Anterior cingulate cortex (tissue), 58 donors: Measurements from ENCODE around the gene ING3.
A peak's percentile ranks its signal among the peaks of the same experiment; 100 is the strongest.

Source experiments
- DNase-seq, 58 donors: peaks; one replicate each; lab custom pipeline; 2025; lab: John Stamatoyannopoulos, UW

Gene ING3

DNA sequence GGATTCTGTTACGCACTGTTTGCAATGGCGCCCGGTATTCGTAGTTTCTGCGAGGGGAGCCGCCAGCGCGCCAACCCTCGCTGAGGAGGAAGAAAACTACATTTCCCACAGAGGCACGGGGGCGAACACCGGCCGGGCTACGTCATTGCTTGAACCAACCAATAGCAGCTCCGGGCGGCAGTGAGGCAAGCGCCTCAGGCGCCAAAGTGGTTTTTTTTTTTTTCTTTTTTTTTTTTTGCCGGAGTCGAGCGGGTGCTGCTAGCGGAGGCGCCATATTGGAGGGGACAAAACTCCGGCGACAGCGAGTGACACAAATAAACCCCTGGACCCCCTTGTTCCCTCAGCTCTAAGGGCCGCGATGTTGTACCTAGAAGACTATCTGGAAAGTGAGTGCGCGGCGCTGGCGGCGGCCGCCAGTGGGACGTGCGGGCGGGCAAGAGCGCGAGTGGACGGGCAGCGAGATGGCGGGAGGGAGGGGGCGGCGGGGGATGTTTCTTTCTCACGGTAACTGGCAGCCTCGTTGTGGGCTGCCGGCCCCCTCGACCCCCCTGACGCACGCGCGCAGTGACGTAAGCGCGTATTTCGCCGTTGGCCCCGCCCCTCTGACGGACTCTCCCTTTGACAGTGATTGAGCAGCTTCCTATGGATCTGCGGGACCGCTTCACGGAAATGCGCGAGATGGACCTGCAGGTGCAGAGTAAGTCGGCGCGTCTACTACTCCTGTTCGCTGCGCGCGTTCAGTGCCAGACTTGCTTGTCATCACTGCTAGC, at the start of gene ING3:
TSS of gene ING3 (plus strand) at position 239 of the 770 bp plus-strand sequence. CDS start at position 359, 120 bp downstream.
- DNase-seq: peak; percentile 89 to 99 (median 97)

DNA sequence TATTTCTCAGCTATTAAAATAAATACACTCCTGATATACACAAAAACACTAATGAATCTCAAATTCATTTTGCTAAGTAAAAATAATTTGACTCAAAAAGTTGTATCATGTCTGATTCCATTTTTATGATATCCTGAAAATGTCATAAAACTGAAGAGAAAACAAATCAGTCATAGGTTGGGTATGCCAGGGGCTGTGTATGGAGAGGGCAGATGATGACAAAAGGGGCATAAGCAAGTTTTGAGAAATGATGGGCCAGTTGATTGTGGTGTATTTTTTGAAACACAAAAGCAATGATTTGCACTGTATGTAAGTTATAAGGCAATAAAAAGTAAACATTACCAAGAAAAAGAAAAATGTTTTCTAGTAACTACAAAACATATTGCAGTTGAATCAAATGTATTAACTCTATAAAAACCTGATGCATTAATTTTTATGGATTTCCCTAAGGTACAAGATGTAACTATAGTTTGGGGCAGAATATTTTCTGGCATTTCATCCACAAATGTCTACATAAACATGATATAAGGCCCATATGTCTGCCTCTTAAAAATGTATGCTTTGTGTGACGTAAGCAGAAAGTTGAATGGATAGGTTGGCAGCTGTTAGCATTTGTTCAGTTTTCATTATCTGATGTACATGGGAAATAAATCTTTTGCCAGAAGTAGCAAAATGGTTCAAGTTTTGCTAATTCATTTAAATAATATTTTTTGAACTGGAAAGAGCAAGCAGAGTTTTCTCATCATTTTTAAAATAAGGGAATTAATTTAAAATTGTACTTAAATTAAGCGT, 35.1 kb upstream of the ING3 start:
- DNase-seq: no peak

GRCh38 chr7:120916121-120916520, 34.5 kb upstream of the ING3 start:
- DNase-seq: no peak

GRCh38 chr7:120916538-120916937, 34.0 kb upstream of the ING3 start:
- DNase-seq: no peak

DNA sequence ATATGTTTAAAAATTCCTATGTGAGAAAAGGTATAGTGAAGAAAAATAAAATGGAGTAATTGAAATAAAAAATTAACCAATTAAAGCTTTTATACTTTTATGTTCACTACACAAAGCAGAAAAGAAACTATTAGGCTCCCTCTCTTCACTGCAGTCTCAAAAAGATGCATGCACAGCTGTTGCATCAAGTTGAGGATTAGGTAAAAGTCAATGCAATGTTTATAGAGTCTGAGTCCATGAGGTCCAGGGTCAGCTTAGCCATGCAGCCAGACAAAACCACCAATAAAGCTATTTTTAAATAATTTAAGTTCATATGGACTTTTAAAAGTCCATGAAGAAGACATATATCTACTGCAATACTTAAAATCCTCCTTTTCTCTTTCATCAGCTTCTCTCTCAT, 31.1 kb upstream of the ING3 start:
- no peak for DNase-seq

GRCh38 chr7:120920034-120920433, 30.5 kb upstream of the ING3 start:
- DNase-seq: no peak

- DNase-seq: no peak
These were observed 29.8 kb upstream of the ING3 start for GRCh38 chr7:120920591-120921274.

- no peak for DNase-seq
These were observed 25.7 kb upstream of the ING3 start for GRCh38 chr7:120924837-120925236.

GRCh38 chr7:120925392-120925791, 25.2 kb upstream of the ING3 start:
- no peak for DNase-seq

GRCh38 chr7:120926943-120927346, 23.6 kb upstream of the ING3 start:
- no peak for DNase-seq

- DNase-seq: no peak
These were observed 23.0 kb upstream of the ING3 start for GRCh38 chr7:120927454-120928103.

DNA sequence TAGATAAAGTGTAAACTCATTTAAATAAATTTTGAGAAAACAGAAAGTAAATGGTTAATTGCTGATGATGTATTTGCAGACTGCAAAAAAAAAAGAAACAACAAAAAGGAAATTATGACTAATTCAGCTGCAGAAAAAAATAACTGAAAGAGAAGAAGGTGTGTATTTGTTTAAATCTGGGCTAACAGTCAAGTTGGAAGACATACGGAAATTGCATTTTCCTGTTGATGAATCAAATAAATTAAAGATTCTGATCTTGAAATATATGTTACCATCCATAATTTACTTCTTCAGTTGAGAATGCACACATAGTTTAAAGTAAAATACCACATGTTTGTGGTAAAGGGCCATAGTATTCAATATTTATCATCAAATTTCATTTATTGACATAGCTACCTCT, 19.3 kb upstream of the ING3 start:
- no peak for DNase-seq

DNA sequence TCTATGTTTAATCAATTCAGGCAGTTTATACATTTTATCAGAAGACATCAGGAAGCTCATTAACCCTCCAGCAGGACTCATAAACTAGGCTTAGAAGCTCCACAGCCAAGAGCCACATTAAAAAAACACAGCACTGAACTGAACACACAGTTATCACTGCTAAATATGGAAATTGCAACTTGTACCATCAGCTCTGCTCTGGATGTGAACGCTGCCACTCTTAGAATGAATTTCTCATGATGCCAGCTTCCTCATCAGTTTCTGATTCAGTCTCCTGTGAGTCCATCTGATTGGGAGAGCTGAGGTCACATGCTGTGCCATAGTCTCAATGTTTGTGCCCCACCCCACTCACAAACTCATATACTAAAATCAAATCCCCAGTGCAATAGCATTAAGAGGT, 17.1 kb upstream of the ING3 start:
- DNase-seq: no peak

GRCh38 chr7:120939345-120939744, 11.2 kb upstream of the ING3 start:
- DNase-seq: no peak

GRCh38 chr7:120941064-120941463, 9.5 kb upstream of the ING3 start:
- no peak for DNase-seq

- no peak for DNase-seq
These were observed 8.7 kb upstream of the ING3 start for GRCh38 chr7:120941856-120942255.

DNA sequence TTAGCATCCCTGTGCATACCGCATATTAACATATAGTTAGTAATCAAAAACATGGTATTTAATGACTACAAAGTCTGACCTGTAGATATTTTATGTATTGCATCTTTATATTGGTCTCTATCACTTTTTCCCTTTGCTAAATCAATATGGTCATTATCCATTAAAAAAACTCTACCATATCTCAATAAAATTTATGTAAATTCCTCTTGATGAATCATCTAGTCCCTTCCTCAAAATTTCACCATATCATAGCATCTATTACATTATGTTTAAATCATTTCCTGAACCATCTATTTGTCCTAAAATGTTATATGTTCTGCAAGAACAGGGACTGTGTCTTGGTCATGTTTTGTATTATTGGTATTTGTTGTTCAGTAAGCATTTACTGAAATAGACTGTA, 7.7 kb upstream of the ING3 start:
- no peak for DNase-seq

DNA sequence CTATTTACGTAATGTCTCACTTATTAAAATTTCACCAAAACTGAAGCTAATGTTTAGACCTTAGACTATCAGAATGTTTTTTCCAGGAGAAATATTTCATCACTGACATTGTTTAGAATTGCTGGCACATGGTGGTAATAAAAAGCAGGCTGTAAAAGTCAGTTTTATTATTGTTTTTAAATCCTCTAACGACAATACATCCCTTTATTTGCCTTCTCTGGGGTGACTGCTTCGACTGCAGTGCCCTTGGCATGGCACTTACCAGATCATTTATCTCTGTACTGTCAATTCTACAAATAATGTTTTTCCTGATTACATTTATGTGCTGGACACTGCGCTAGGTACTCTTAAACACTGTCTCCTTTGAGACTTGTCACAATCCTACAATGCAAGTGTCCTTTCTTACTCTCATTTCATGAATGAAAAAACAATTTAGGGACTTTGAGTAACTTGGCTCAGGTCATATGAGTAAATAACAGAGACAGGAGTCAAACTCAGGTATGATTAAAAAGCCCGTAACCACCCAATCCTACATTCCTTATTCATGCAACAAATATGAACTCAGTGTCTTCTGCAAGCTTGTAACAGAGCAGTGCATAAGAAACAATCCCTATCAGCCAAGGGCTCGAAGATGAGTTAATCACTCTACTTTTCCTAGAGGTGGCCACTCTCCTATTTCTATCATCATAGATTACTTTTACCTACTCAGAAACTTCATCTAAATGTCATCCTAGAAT, 5.6 kb upstream of the ING3 start:
- DNase-seq: no peak

DNA sequence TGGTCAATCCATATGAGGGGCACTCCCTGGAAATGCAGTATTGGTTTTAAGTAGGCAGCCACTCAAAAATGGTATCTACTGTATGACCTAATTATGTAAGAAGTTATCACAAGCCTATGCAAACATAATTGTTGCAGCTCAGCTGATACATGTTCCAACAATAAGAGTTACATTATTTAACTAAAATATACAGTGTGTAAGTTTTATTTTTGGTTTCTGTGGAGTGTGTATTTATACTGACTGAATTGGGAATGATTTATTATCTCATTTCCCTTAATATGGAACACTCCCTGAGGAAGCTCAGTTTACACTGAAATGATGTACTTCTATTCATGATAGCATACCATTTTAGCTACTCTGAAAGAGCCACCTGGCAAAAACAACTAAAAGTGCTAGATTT, 2.6 kb upstream of the ING3 start:
- no peak for DNase-seq

- no peak for DNase-seq
These were observed 1.1 kb upstream of the ING3 start for GRCh38 chr7:120949393-120949911.
